Neuronal stem cell (in vitro differentiated cells): ENCODE measurements around the gene NXPH4.

Experiments
- DNase-seq: peaks from one replicate; pipeline ENCODE4 v3.0.0-alpha.2; 2013; ENCODE audit warnings: low spot score
- H2AFZ ChIP-seq: one replicate; pipeline ENCODE4 v1.6.1; 2013; ENCODE audit warnings: mild to moderate bottlenecking, low read length, inconsistent platforms
- H2AK5ac ChIP-seq: 2 replicates; pipeline ENCODE4 v1.6.1; 2013; ENCODE audit warnings: low read depth, mild to moderate bottlenecking, inconsistent platforms, low read length, moderate library complexity, mixed read lengths
- H2BK120ac ChIP-seq: 2 replicates; pipeline ENCODE4 v1.6.1; 2013; ENCODE audit warnings: low read depth, mild to moderate bottlenecking, inconsistent platforms, low read length, moderate library complexity, mixed read lengths
- H2BK12ac ChIP-seq: one replicate; pipeline ENCODE4 v1.6.1; 2013; ENCODE audit warnings: low read length, inconsistent platforms
- H2BK15ac ChIP-seq: 2 replicates; pipeline ENCODE4 v1.6.1; 2013; ENCODE audit warnings: mild to moderate bottlenecking, low read length, inconsistent platforms, mixed read lengths
- H2BK5ac ChIP-seq: one replicate; pipeline ENCODE4 v1.6.1; 2013; ENCODE audit warnings: inconsistent platforms, mild to moderate bottlenecking, low read length, moderate library complexity
- H3K14ac ChIP-seq: one replicate; pipeline ENCODE4 v1.6.1; 2013; ENCODE audit warnings: low read length, inconsistent platforms
- H3K18ac ChIP-seq: 2 replicates; pipeline ENCODE4 v1.6.1; 2013; ENCODE audit warnings: low read length, inconsistent platforms
- H3K23ac ChIP-seq: 2 replicates; pipeline ENCODE4 v1.6.1; 2013; ENCODE audit warnings: low read depth, mild to moderate bottlenecking, mixed read lengths, low read length, inconsistent platforms; ENCODE audit not compliant: poor library complexity
- H3K27ac ChIP-seq: replicated peaks from 3 replicates; pipeline ENCODE4 v1.5.1; 2013; ENCODE audit warnings: low read length, inconsistent platforms
- H3K27me3 ChIP-seq, 3 experiments: 2 replicates each; pipeline ENCODE4 v1.6.1; 2013; ENCODE audit warnings: low read length in 3 of 3, mild to moderate bottlenecking in 2 of 3, inconsistent platforms in 1 of 3, low read depth in 1 of 3, mixed read lengths in 1 of 3, moderate library complexity in 1 of 3; ENCODE audit not compliant: control insufficient read depth in 3 of 3, insufficient read depth in 3 of 3
- H3K36me3 ChIP-seq, 2 donors: replicated peaks in 1 of 2; 2 replicates each; pipeline ENCODE4 v1.6.1; 2013; ENCODE audit warnings: low read length in 2 of 2; ENCODE audit not compliant: control insufficient read depth in 2 of 2, insufficient read depth in 2 of 2
- H3K4ac ChIP-seq: 2 replicates; pipeline ENCODE4 v1.6.1; 2013; ENCODE audit warnings: inconsistent platforms, mild to moderate bottlenecking, low read length, moderate library complexity
- H3K4me1 ChIP-seq, 2 donors: 1 replicate in 1 of 2; 2 replicates in 1 of 2; pipeline ENCODE4 v1.6.1; 2013; ENCODE audit warnings: low read length in 2 of 2, low read depth in 1 of 2; ENCODE audit not compliant: control insufficient read depth in 2 of 2, insufficient read depth in 1 of 2
- H3K4me2 ChIP-seq: one replicate; pipeline ENCODE4 v1.6.1; 2013; ENCODE audit warnings: mild to moderate bottlenecking, low read length, inconsistent platforms; ENCODE audit not compliant: insufficient read depth, poor library complexity, severe bottlenecking
- H3K4me3 ChIP-seq, 2 donors: 2 replicates each; pipeline ENCODE4 v1.5.1; 2013; ENCODE audit warnings: low read length in 2 of 2, mild to moderate bottlenecking in 2 of 2, inconsistent platforms in 1 of 2, moderate library complexity in 1 of 2
- H3K79me1 ChIP-seq: one replicate; pipeline ENCODE4 v1.6.1; 2013; ENCODE audit warnings: low read depth, mild to moderate bottlenecking, inconsistent platforms, low read length, moderate library complexity
- H3K9ac ChIP-seq: one replicate; pipeline ENCODE4 v1.6.1; 2013; ENCODE audit warnings: mild to moderate bottlenecking, low read depth, low read length, inconsistent platforms; ENCODE audit not compliant: poor library complexity
- H3K9me3 ChIP-seq, 2 donors: replicated peaks in 1 of 2; 2 replicates each; pipeline versions ENCODE3 to v1.6.1; 2013; ENCODE audit warnings: low read length in 2 of 2, mild to moderate bottlenecking in 2 of 2, inconsistent platforms in 1 of 2, low read depth in 1 of 2, mixed read lengths in 1 of 2, moderate library complexity in 1 of 2; ENCODE audit not compliant: control insufficient read depth in 2 of 2, insufficient read depth in 1 of 2
- H4K8ac ChIP-seq: one replicate; pipeline ENCODE4 v1.6.1; 2013; ENCODE audit warnings: low read depth, mild to moderate bottlenecking, inconsistent platforms, low read length, moderate library complexity
- H4K91ac ChIP-seq: one replicate; pipeline ENCODE4 v1.6.1; 2013; ENCODE audit warnings: low read length, low read depth, mild to moderate bottlenecking, inconsistent platforms; ENCODE audit not compliant: poor library complexity
- WGBS, 2 donors: extraction: QIAGEN DNeasy Blood & Tissue Kit; methylation state at CpG; one replicate each; pipeline ENCODE4 v1.1.7; 2013; ENCODE audit warnings: missing lambda C conversion rate in 2 of 2, mixed read lengths in 1 of 2; ENCODE audit not compliant: insufficient read length in 2 of 2, insufficient replicate concordance in 1 of 2; ENCODE audit errors: extremely low coverage in 2 of 2; 5-methylcytosine and 5-hydroxymethylcytosine counted together

Gene NXPH4

DNA sequence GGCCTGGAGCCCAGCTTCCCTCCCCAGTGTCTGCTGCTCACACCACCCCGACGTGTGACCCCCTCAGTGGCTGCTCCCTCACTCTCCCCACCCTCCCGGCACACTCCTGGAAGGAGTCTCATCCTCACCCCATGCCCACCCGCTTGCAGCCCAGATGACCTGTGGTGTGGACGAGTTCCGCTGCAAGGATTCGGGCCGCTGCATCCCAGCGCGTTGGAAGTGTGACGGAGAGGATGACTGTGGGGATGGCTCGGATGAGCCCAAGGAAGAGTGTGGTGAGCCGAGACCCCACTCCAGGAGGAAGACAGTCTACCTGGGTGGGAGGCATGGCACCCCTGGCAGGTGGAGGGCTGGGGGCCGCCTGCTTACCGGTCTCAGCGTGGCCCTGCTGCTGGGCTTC, 15.0 kb upstream of the NXPH4 start:
- Histone ChIP-seq H2AFZ (no peak overlapping the region), H3K4me2 (no peak overlapping the region), H2BK120ac (no peak overlapping the region), H2BK15ac (no peak overlapping the region), H4K8ac (no peak overlapping the region), H3K14ac (no peak overlapping the region), H4K91ac (no peak overlapping the region), H3K36me3 (peaks cover 89 to 100% of the 10 kb centered on the region in 2 donors), H3K27ac (no peak overlapping the region), H2BK5ac (no peak overlapping the region), H3K79me1 (peaks cover 8% of the 10 kb centered on the region), H3K4ac (no peak overlapping the region), H3K9ac (peak overlapping the region; percentile 60), H3K27me3 (no peaks in the 10 kb centered on the region), H2BK12ac (no peak overlapping the region), H2AK5ac (no peak overlapping the region), H3K18ac (no peak overlapping the region), H3K23ac (no peak overlapping the region), H3K4me1 (no peaks in the 10 kb centered on the region), H3K9me3 (peaks cover 0 to 1% of the 10 kb centered on the region in 2 donors), H3K4me3 (no peak overlapping the region)
- no CpG with 5 or more reads among the region's 16 CpGs for WGBS, 2 donors
- no peak for DNase-seq

DNA sequence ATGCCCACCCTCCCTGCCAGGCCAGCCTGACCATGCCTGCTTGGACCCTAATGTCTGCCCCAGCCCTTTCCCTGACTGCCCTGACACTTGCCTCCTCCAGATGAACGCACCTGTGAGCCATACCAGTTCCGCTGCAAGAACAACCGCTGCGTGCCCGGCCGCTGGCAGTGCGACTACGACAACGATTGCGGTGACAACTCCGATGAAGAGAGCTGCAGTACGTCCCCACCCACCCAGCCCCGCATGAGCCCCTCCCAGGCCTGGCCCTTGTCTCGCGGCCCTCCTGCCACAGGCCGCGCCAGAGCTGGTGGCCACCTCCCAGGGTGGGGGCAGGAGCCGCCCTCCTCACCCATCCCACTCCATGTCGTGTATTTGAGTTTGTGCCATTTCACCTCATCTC, 14.3 kb upstream of the NXPH4 start:
- H3K79me1 ChIP-seq, result peaks cover 8% of the 10 kb centered on the region
- H2BK15ac ChIP-seq, result no peak overlapping the region
- H3K36me3 ChIP-seq, result peaks cover 83 to 95% of the 10 kb centered on the region in 2 donors
- H3K9me3 ChIP-seq, result peaks cover 0 to 1% of the 10 kb centered on the region in 2 donors
- no CpG with 5 or more reads among the region's 19 CpGs for WGBS, 2 donors
- DNase-seq, result no peak
- H3K9ac ChIP-seq, result no peak overlapping the region
- no peak overlapping the region for H3K18ac ChIP-seq
- no peak overlapping the region for H4K8ac ChIP-seq
- no peak overlapping the region for H3K14ac ChIP-seq
- no peak overlapping the region for H3K4ac ChIP-seq
- H3K4me3 ChIP-seq, result no peak overlapping the region
- no peak overlapping the region for H2BK120ac ChIP-seq
- no peak overlapping the region for H2BK5ac ChIP-seq
- H2AFZ ChIP-seq, result no peak overlapping the region
- no peak overlapping the region for H4K91ac ChIP-seq
- no peak overlapping the region for H3K4me2 ChIP-seq
- no peak overlapping the region for H2BK12ac ChIP-seq
- H3K23ac ChIP-seq, result peak overlapping the region; percentile 73
- H2AK5ac ChIP-seq, result no peak overlapping the region
- H3K27me3 ChIP-seq, result no peaks in the 10 kb centered on the region
- H3K27ac ChIP-seq, result no peak overlapping the region
- H3K4me1 ChIP-seq, result no peaks in the 10 kb centered on the region

DNA sequence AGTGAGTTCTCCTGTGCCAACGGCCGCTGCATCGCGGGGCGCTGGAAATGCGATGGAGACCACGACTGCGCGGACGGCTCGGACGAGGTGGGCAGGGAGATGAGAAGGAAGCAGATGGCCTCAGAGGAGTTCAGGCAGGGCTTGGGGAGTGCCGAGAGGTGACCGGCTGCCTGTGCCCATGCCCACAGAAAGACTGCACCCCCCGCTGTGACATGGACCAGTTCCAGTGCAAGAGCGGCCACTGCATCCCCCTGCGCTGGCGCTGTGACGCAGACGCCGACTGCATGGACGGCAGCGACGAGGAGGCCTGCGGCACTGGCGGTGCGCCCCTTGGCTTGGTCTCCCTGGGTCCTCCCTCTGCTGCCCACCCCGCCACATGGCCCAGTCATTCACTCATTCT, 13.4 kb upstream of the NXPH4 start:
- no CpG with 5 or more reads among the region's 28 CpGs for WGBS, 2 donors
- H3K18ac ChIP-seq, result no peak overlapping the region
- no peak overlapping the region for H3K4me3 ChIP-seq
- no peak overlapping the region for H3K4me2 ChIP-seq
- H3K27ac ChIP-seq, result no peak overlapping the region
- no peak for DNase-seq
- no peak overlapping the region for H4K8ac ChIP-seq
- peak overlapping the region; percentile 8 for H3K14ac ChIP-seq
- no peak overlapping the region for H4K91ac ChIP-seq
- peak overlapping the region; percentile 24 for H3K9ac ChIP-seq
- H2BK5ac ChIP-seq, result no peak overlapping the region
- H3K4me1 ChIP-seq, result no peaks in the 10 kb centered on the region
- H2AFZ ChIP-seq, result no peak overlapping the region
- no peak overlapping the region for H2BK12ac ChIP-seq
- no peak overlapping the region for H3K4ac ChIP-seq
- no peak overlapping the region for H2AK5ac ChIP-seq
- H3K27me3 ChIP-seq, result no peaks in the 10 kb centered on the region
- H2BK120ac ChIP-seq, result no peak overlapping the region
- peaks cover 79 to 95% of the 10 kb centered on the region in 2 donors for H3K36me3 ChIP-seq
- H3K9me3 ChIP-seq, result peaks cover 0 to 1% of the 10 kb centered on the region in 2 donors
- H2BK15ac ChIP-seq, result no peak overlapping the region
- H3K79me1 ChIP-seq, result peaks cover 8% of the 10 kb centered on the region
- peak overlapping the region; percentile 55 for H3K23ac ChIP-seq

DNA sequence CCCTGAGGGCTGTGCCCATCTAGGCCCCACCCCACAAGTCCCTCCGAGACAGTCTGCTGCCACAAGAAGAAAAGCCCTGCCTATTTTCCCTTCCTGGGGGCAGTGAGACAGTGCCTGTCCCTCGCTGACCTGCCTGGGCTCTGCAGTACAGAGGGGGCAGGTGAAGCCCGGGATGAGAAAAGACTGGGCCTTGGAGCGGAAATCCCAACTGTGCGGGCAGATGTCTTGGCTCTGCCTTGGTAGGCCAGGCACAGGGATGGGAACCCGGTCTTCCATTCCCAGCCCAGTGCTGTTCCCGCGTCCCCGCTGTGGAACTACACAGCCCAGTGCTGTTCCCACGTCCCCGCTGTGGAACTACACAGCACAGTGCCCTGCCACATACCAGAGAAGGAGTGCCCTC, 12.8 kb upstream of the NXPH4 start:
- Histone ChIP-seq H3K79me1 (peaks cover 5% of the 10 kb centered on the region), H3K14ac (no peak overlapping the region), H3K27ac (no peak overlapping the region), H3K9ac (no peak overlapping the region), H2BK12ac (no peak overlapping the region), H3K18ac (no peak overlapping the region), H3K9me3 (peaks cover 0 to 1% of the 10 kb centered on the region in 2 donors), H3K23ac (no peak overlapping the region), H3K4me2 (no peak overlapping the region), H3K4me1 (no peaks in the 10 kb centered on the region), H2AFZ (no peak overlapping the region), H4K8ac (no peak overlapping the region), H3K36me3 (peaks cover 77 to 95% of the 10 kb centered on the region in 2 donors), H3K4ac (no peak overlapping the region), H2AK5ac (no peak overlapping the region), H2BK120ac (no peak overlapping the region), H3K27me3 (no peaks in the 10 kb centered on the region), H2BK15ac (no peak overlapping the region), H4K91ac (no peak overlapping the region), H2BK5ac (peak overlapping the region; percentile 39), H3K4me3 (no peak overlapping the region)
- WGBS, 2 donors, result no CpG with 5 or more reads among the region's 11 CpGs
- DNase-seq, result no peak
